AG04449 (cell line): ENCODE data around the gene FAT1.

Experiments
- CTCF ChIA-PET: fragments of 350-600 bp; formaldehyde crosslinking; extraction: SDS; loops from one replicate; lab custom pipeline; 2021; ENCODE audit warnings: antibody characterized with exemption; lab: Yijun Ruan, JAX
- POLR2A ChIA-PET: fragments of 400-600, 350-600 bp; formaldehyde crosslinking; extraction: SDS; loops from one replicate; lab custom pipeline; 2020; ENCODE audit warnings: antibody characterized with exemption, inconsistent platforms; lab: Yijun Ruan, JAX
- DNase-seq: peaks from one replicate; pipeline ENCODE4 v3.0.0-alpha.2; 2010; ENCODE audit warnings: low read depth, low spot score
- H3K4me3 ChIP-seq: 2 replicates; pipeline ENCODE4 v1.5.1; 2011; ENCODE audit warnings: low read depth, mild to moderate bottlenecking, control low read depth, low read length
- TF ChIP-seq, protein P1 (sequence below): IDR thresholded peaks from one replicate; pipeline ENCODE4 v1.5.1; 2011; ENCODE audit warnings: mild to moderate bottlenecking, moderate library complexity, low read length, control low read depth, inconsistent platforms; ENCODE audit not compliant: insufficient read depth; ENCODE audit errors: missing control alignments

Gene FAT1

GRCh38 chr4:186685767-186686183, 37.9 kb downstream of the FAT1 start:
- CTCF ChIA-PET, result interaction anchor here (0.7 to 2.3 kb wide), 3 partner anchors 15 to 40 kb away, joined by 3 to 9 read pairs (median 3); no protein-coding TSS in a partner anchor
- H3K4me3 ChIP-seq, result no peak overlapping the region
- POLR2A ChIA-PET, result interaction anchor here (0.7 to 1.1 kb wide), 3 partner anchors 10 to 38 kb away, joined by 3 read pairs; partner anchors contain the start of gene FAT1

DNA sequence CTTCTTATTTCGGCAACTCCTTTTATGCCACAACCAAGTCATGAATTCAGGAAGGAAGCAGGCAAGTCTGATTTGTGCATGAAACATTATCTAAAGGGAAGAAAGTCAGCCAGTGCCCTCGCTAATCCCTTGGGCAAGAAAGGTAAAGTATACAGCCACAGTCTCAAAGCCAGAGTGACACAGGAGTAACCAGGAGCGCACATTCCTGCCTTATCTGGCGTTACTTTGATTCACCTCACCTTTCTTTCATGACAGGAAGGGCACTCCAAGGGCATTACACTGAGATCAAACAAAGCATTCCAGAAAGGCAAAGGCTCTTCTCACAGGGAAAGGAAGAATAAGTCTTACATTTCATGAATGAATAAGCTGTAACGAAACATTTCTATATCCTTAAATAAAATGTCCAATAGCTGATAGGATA, 38.8 kb downstream of the FAT1 start:
- ChIA-PET CTCF (interaction anchor here (2.3 kb wide), 1 partner anchor 15 kb away, joined by 9 read pairs; no protein-coding TSS in a partner anchor), POLR2A (no interaction called here)
- no peak overlapping the region for H3K4me3 ChIP-seq
- DNase-seq, result no peak
- TF ChIP-seq, protein P1, sequence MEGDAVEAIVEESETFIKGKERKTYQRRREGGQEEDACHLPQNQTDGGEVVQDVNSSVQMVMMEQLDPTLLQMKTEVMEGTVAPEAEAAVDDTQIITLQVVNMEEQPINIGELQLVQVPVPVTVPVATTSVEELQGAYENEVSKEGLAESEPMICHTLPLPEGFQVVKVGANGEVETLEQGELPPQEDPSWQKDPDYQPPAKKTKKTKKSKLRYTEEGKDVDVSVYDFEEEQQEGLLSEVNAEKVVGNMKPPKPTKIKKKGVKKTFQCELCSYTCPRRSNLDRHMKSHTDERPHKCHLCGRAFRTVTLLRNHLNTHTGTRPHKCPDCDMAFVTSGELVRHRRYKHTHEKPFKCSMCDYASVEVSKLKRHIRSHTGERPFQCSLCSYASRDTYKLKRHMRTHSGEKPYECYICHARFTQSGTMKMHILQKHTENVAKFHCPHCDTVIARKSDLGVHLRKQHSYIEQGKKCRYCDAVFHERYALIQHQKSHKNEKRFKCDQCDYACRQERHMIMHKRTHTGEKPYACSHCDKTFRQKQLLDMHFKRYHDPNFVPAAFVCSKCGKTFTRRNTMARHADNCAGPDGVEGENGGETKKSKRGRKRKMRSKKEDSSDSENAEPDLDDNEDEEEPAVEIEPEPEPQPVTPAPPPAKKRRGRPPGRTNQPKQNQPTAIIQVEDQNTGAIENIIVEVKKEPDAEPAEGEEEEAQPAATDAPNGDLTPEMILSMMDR, result no peak

More at GRCh38 chr4:186685767-186686183, 37.9 kb downstream of the FAT1 start:
- TF ChIP-seq, protein P1, result no peak
- DNase-seq, result peak; percentile 72

DNA sequence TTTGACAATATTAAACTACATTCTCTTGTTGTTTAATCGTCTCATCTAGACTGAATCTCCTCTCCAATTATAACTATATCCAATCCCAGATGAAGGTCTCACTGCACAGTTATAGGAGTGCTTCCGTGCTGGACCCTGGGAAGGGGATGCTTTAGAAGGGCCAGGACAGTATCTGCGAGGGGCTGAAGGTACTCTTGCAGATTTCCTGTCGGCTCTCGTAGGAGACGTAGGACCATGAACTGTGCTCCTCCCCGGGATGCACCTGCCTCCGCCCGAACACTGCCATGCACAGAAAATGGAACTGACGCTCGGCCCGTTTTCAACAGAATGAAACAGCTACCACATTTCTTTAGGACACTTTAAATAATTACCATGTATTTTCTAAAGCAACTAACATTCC, 39.4 kb downstream of the FAT1 start:
- DNase-seq, result no peak
- CTCF ChIA-PET, result no interaction called here
- POLR2A ChIA-PET, result no interaction called here
- no peak overlapping the region for H3K4me3 ChIP-seq
- TF ChIP-seq, protein P1, result no peak

DNA sequence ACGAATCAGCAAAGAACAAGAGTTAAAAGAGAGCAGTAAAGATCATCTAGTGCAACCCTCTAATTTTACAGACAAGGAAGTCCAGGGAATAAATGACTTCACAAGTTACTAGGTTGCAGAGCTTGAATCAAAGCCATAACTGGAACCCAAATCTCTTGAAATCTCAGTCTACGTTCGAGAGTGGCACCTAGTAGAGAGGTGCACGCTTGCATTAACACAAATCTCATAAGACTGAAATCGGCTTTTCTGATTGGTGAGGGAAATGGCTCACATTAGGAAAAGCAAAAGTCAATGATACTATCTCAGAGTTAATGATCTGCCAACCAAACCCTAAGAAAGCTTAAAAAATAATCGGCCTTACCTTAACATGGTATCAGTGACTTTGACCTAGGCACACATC, 43.0 kb downstream of the FAT1 start:
- ChIA-PET CTCF (no interaction called here), POLR2A (no interaction called here)
- TF ChIP-seq, protein P1, result no peak
- DNase-seq, result no peak
- no peak overlapping the region for H3K4me3 ChIP-seq

DNA sequence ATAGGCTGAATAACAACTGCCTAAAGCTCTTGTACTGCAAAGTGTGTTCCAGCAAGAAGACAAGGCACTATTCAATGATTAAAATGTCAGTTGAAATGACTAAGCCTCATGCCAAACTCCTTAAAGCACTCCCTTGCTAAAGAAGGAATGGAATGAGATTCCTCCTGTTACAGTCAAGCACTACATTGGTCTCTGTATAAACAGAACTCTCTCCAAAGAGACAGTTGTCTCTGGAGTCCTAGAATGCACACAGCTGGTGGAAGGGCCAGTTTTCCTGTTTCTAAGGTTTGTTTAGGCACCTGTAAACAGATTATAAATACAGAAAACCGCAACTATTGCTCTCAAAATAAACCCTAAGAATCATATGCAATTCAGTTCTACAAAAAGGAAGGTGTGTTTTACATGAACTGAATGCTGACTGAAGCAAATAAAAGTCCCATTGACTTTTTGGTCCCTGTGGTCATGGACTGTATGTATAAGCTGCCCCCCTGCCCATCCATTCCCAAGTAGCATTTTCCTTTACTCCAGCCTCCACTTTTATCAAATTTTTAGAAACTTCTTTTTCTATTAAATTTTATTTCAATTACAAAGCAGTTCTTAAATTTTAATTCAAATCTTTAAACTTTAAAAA, 47.0 kb downstream of the FAT1 start:
- ChIA-PET POLR2A (interaction anchor here (1.0 kb wide), 1 partner anchor 9 kb away, joined by 3 read pairs; no protein-coding TSS in a partner anchor), CTCF (no interaction called here)
- TF ChIP-seq, protein P1, result no peak
- peak; percentile 80 for DNase-seq
- H3K4me3 ChIP-seq, result no peak overlapping the region

DNA sequence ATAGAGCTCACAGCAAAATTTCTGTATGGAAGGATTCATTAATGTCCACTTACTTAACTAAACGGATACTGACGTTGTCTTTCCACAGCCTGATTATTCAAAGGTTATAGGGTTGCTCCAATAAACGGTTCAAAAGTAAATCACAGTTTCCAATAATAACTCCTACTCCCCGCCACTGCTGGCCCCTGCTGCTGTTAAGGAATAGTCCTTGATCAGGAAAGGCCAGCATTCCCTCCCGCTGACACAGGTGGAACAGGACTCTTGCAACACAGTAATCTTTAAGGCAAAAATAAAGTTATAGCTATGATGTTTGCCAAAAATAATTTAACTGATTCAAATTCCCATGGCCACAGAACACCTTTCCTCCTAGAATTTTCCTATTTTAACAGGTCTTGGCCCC, 53.9 kb downstream of the FAT1 start:
- TF ChIP-seq, protein P1, result no peak
- POLR2A ChIA-PET, result interaction anchor here (1.8 kb wide), 1 partner anchor 54 kb away, joined by 5 read pairs; the partner anchor contains the start of gene FAT1
- CTCF ChIA-PET, result interaction anchor here (0.6 to 3.1 kb wide), 12 partner anchors 11 to 939 kb away, joined by 3 to 13 read pairs (median 4); partner anchors contain the start of gene FAT1
- no peak for DNase-seq
- no peak overlapping the region for H3K4me3 ChIP-seq
